Loucy (cell line): Measurements from ENCODE around the gene TAF13.

ENCODE experiments used
- CTCF ChIP-seq: fragments of 200-600 bp; sonication (generic); conservative IDR thresholded peaks from 2 replicates; pipeline ENCODE4 v1.5.1; 2014; ENCODE audit warnings: mild to moderate bottlenecking, antibody characterized with exemption, low read length
- EZH2phosphoT487 ChIP-seq: fragments of 200-600 bp; IDR thresholded peaks from 2 replicates; pipeline ENCODE4 v1.6.1; 2018; ENCODE audit warnings: antibody characterized with exemption, mild to moderate bottlenecking, moderate library complexity, borderline replicate concordance

DNA sequence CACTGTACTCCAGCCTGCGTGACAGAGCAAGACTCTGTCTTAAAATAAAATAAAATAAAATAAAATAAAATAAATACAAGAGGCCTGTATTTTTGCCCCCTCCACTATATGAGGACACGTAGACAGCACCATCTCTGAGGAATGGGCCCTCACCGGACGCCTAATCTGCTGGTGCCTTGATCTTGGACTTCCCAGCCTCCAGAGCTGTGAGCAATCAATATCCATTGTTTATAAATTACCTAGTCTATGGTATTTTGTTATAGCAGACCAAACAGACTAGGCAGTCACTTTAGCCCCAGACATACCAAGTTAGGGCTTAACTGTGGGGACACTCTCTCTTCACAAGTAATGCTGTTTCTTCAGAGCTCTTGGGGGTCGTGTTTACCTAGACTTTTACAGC, 44.6 kb upstream of the TAF13 start:
- TF ChIP-seq EZH2phosphoT487: no peak
- no peak for TF ChIP-seq CTCF
